Kidney (tissue), 14 donors: ENCODE data around the gene RSU1. TPM values are rescaled to one million over a fixed set of nuclear protein-coding genes. Genes with fewer than 3 reads are reported as not detected.

ENCODE experiments used
- DNase-seq, 5 donors: peaks; one replicate each; pipeline ENCODE4 v3.0.0-alpha.2; 2013 to 2020
- FAIRE-seq: peaks from 2 replicates; lab custom pipeline; 2012; peaks lifted over from hg19 to GRCh38; lab: Jason Lieb, UNC
- H3K27ac ChIP-seq, 2 donors: one replicate each; pipeline ENCODE4 v1.7.0; 2013; ENCODE audit warnings: low read depth in 2 of 2, low read length in 2 of 2, inconsistent platforms in 1 of 2
- H3K27me3 ChIP-seq: one replicate; pipeline ENCODE4 v1.7.1; 2013; ENCODE audit warnings: low read length, inconsistent platforms; ENCODE audit not compliant: control insufficient read depth, insufficient read depth
- H3K36me3 ChIP-seq, 3 donors: one replicate each; pipeline versions ENCODE4 v1.7.0 to v1.7.1; 2013; ENCODE audit warnings: low read length in 3 of 3, control low read depth in 1 of 3, inconsistent platforms in 1 of 3; ENCODE audit not compliant: insufficient read depth in 3 of 3, control insufficient read depth in 2 of 3
- H3K4me1 ChIP-seq, 3 donors: one replicate each; pipeline versions ENCODE4 v1.7.0 to v1.7.1; 2013; ENCODE audit warnings: low read length in 3 of 3, inconsistent platforms in 1 of 3, low read depth in 1 of 3; ENCODE audit not compliant: control insufficient read depth in 2 of 3, insufficient read depth in 2 of 3
- H3K4me3 ChIP-seq, 3 donors: one replicate each; pipeline versions ENCODE4 v1.7.0 to v1.8.1; 2013; ENCODE audit warnings: low read length in 3 of 3, control low read depth in 1 of 3, inconsistent platforms in 1 of 3
- H3K9ac ChIP-seq, 3 donors: one replicate each; pipeline versions ENCODE4 v1.7.0 to v1.7.1; 2013; ENCODE audit warnings: low read length in 3 of 3, control low read depth in 1 of 3, inconsistent platforms in 1 of 3
- H3K9me3 ChIP-seq, 3 donors: one replicate each; pipeline versions ENCODE4 v1.7.0 to v1.7.1; 2013; ENCODE audit warnings: low read length in 3 of 3, control low read depth in 1 of 3, inconsistent platforms in 1 of 3; ENCODE audit not compliant: control insufficient read depth in 2 of 3, insufficient read depth in 1 of 3
- CTCF ChIP-seq: IDR thresholded peaks from 3 replicates; pipeline ENCODE4 v1.5.1; 2012; ENCODE audit warnings: mild to moderate bottlenecking, moderate library complexity, borderline replicate concordance; ENCODE audit not compliant: insufficient read depth; ENCODE audit errors: extremely low read depth
- intact Hi-C: fragments of 100-400 bp; cut with DNase I; formaldehyde crosslinking; loops from one replicate; pipeline ENCODE4 v1.11.1; 2022
- polyA plus RNA-seq: library from polyadenylated mRNA; stranded (reverse); fragments of 350-450 nt; fragmentation: Illumina TruSeq; extraction: RNeasy Lipid Tissue Mini Kit (QIAGEN cat#74804); gene quantifications from one replicate; pipeline ENCODE4 v1.2.3, GENCODE V29; 2014; ENCODE audit warnings: low read depth, low replicate concordance; ENCODE audit not compliant: insufficient read depth
- total RNA-seq: library from RNA; stranded (reverse); fragmentation: NEBNext Ultra II Directional; extraction: Animal tissue kit (Norgen Biotek cat#: 25700); gene quantifications from one replicate; pipeline ENCODE4 v1.2.1, GENCODE V29; 2021
- donor health status: control.
- donor health status: control.
- donor health status: control.
- donor health status: control.
- donor health status: control.
- donor health status: DM: yes; HTN: yes; CAD: no.
- donor health status: Normal renal cell carcinoma (clear cell type).

Gene RSU1
- total and polyA plus RNA-seq, 2 donors from 2014 or later, result 44.6 to 72.4 TPM

- no peak for TF ChIP-seq CTCF
- Histone ChIP-seq H3K27me3 (no peaks in the 10 kb centered on the region), H3K9me3 (no peaks in the 10 kb centered on the region), H3K27ac (no peak overlapping the region), H3K36me3 (peaks cover 0 to 21% (median 0%) of the 10 kb centered on the region in 3 donors), H3K9ac (no peak overlapping the region), H3K4me3 (no peak overlapping the region), H3K4me1 (peaks cover 0 to 6% (median 5%) of the 10 kb centered on the region in 3 donors)
- intact Hi-C loops, result loop anchor here (10.0 kb wide), 1 partner anchor 590 kb away; no protein-coding TSS in a partner anchor
- FAIRE-seq (no peak), DNase-seq (no peak)
Measured at GRCh38 chr10:16835228-16835627, 18.0 kb upstream of the RSU1 start.

GRCh38 chr10:16832351-16833080 lies 15.3 kb upstream of the RSU1 start:
- H3K4me3 ChIP-seq, result no peak overlapping the region
- H3K36me3 ChIP-seq, result peaks cover 0 to 25% (median 0%) of the 10 kb centered on the region in 3 donors
- intact Hi-C loops, result loop anchor here (10.0 kb wide), 1 partner anchor 592 kb away; no protein-coding TSS in a partner anchor
- no peak for TF ChIP-seq CTCF
- H3K27ac ChIP-seq, result peak overlapping the region in 1 of 2 donors; percentile 48
- H3K27me3 ChIP-seq, result no peaks in the 10 kb centered on the region
- DNase-seq, result no peak
- no peak for FAIRE-seq
- H3K4me1 ChIP-seq, result peaks cover 0 to 6% (median 5%) of the 10 kb centered on the region in 3 donors
- no peaks in the 10 kb centered on the region for H3K9me3 ChIP-seq
- no peak overlapping the region for H3K9ac ChIP-seq

- no peaks in the 10 kb centered on the region for H3K9me3 ChIP-seq
- no peak for TF ChIP-seq CTCF
- DNase-seq (peak in 1 of 5 donors; percentile 48), FAIRE-seq (no peak)
- H3K9ac ChIP-seq, result no peak overlapping the region
- no peak overlapping the region for H3K4me3 ChIP-seq
- peaks cover 0 to 6% (median 5%) of the 10 kb centered on the region in 3 donors for H3K4me1 ChIP-seq
- no peaks in the 10 kb centered on the region for H3K27me3 ChIP-seq
- intact Hi-C loops, result no loop called here
- H3K27ac ChIP-seq, result no peak overlapping the region
- H3K36me3 ChIP-seq, result peaks cover 0 to 12% (median 0%) of the 10 kb centered on the region in 3 donors
Measured at GRCh38 chr10:16828701-16829175, 11.5 kb upstream of the RSU1 start.
